Endodermal cell (in vitro differentiated cells): ENCODE data around the gene OLIG3. TPM values are rescaled to one million over a fixed set of nuclear protein-coding genes. Genes with fewer than 3 reads are reported as not detected.

Experiments
- DNase-seq: peaks from one replicate; pipeline ENCODE4 v3.0.0-alpha.2; 2017
- H3K27ac ChIP-seq: 2 replicates; pipeline ENCODE4 v1.5.1; 2013; ENCODE audit warnings: mild to moderate bottlenecking, low read depth, low read length, moderate library complexity
- H3K27me3 ChIP-seq: 2 replicates; pipeline ENCODE4 v1.6.1; 2013; ENCODE audit warnings: mild to moderate bottlenecking, low read length, moderate library complexity; ENCODE audit not compliant: insufficient read depth, control insufficient read depth, poor library complexity, severe bottlenecking
- H3K36me3 ChIP-seq: 2 replicates; pipeline ENCODE4 v1.7.0; 2013; ENCODE audit warnings: mild to moderate bottlenecking, low read length, moderate library complexity; ENCODE audit not compliant: control insufficient read depth, insufficient read depth
- H3K4me1 ChIP-seq: one replicate; pipeline ENCODE4 v1.7.0; 2013; ENCODE audit warnings: low read length; ENCODE audit not compliant: control insufficient read depth, insufficient read depth
- H3K4me3 ChIP-seq: 2 replicates; pipeline ENCODE4 v1.5.1; 2013; ENCODE audit warnings: mild to moderate bottlenecking, low read length, moderate library complexity
- H3K9ac ChIP-seq: 2 replicates; pipeline ENCODE4 v1.6.1; 2013; ENCODE audit warnings: mild to moderate bottlenecking, low read length, moderate library complexity; ENCODE audit not compliant: poor library complexity, severe bottlenecking; ENCODE audit errors: extremely low read depth
- H3K9me3 ChIP-seq: 2 replicates; pipeline ENCODE4 v1.6.1; 2013; ENCODE audit warnings: mild to moderate bottlenecking, low read length, moderate library complexity; ENCODE audit not compliant: control insufficient read depth
- H3K27ac Mint-ChIP-seq: 2 replicates; pipeline ENCODE4 v1.8.0; 2020; ENCODE audit warnings: mixed read lengths
- H3K27me3 Mint-ChIP-seq: 2 replicates; pipeline ENCODE4 v1.8.0; 2021; ENCODE audit warnings: mild to moderate bottlenecking, mixed read lengths; ENCODE audit not compliant: insufficient read depth
- H3K36me3 Mint-ChIP-seq: 2 replicates; pipeline ENCODE4 v1.8.0; 2020; ENCODE audit warnings: low read depth, mixed read lengths
- H3K4me1 Mint-ChIP-seq: 2 replicates; pipeline ENCODE4 v1.8.0; 2020; ENCODE audit warnings: mixed read lengths
- H3K4me3 Mint-ChIP-seq: 2 replicates; pipeline ENCODE4 v1.8.0; 2020; ENCODE audit warnings: mild to moderate bottlenecking, moderate library complexity, mixed read lengths
- H3K9me3 Mint-ChIP-seq: 2 replicates; pipeline ENCODE4 v1.8.0; 2020; ENCODE audit warnings: mild to moderate bottlenecking, mixed read lengths
- CTCF ChIP-seq: fragments of 200-600 bp; sonication (generic); conservative IDR thresholded peaks from 2 replicates; pipeline ENCODE4 v1.5.0; 2021; ENCODE audit warnings: antibody characterized with exemption, mild to moderate bottlenecking
- WGBS, 2 experiments: methylation state at CpG; one replicate each; pipeline versions ENCODE4 v1.1.5 to v1.1.7; 2013; ENCODE audit warnings: missing lambda C conversion rate in 2 of 2, mixed read lengths in 1 of 2; ENCODE audit not compliant: insufficient coverage in 1 of 2, insufficient read length in 1 of 2; 5-methylcytosine and 5-hydroxymethylcytosine counted together
- total RNA-seq, 2 donors: library from RNA; stranded (reverse); fragmentation: NEBNext Ultra II Directional in 1 of 2; extraction: Animal tissue kit (Norgen Biotek cat#: 25700) in 1 of 2; gene quantifications; 2 replicates in 1 of 2; 3 replicates in 1 of 2; pipeline ENCODE4 v1.2.1, GENCODE V29; 2021

OLIG3 gene
- total RNA-seq, 2 donors from 2014 or later = not detected

DNA sequence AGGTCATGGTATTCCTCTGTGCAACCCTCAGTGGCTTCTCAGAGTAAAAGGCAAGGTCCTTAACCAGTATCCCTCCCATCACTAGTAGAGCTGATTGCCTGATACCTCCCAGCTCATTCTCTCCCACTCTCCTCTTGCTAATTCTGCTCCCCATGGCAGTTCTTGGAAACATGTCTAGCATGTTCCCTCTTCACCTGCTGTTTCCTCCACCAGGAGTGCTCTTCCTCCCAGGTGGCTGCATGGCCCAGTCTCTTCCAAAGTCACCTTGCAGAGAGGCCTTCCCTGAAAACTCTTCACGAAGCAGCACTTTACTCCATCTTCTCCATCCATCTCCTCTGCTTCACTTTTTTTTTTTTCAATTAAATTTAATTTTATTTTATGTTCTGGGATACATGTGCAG is 36.2 kb upstream of the OLIG3 start:
- Mint-ChIP-seq H3K36me3 (no peaks in the 10 kb centered on the region), H3K27ac (no peak overlapping the region), H3K4me3 (no peak overlapping the region), H3K4me1 (peaks cover 7% of the 10 kb centered on the region), H3K27me3 (peaks cover 5% of the 10 kb centered on the region), H3K9me3 (peaks cover 10% of the 10 kb centered on the region)
- H3K27me3 ChIP-seq = no peaks in the 10 kb centered on the region
- no peak overlapping the region for H3K4me3 ChIP-seq
- no peak overlapping the region for H3K9ac ChIP-seq
- no peak overlapping the region for H3K27ac ChIP-seq
- WGBS, 2 experiments = 84 to 100% methylated on average over 1 of the region's 1 CpG
- peak; percentile 61 for DNase-seq
- TF ChIP-seq CTCF = peak; percentile 69
- no peaks in the 10 kb centered on the region for H3K36me3 ChIP-seq
- H3K9me3 ChIP-seq = peaks cover 11% of the 10 kb centered on the region
- peaks cover 4% of the 10 kb centered on the region for H3K4me1 ChIP-seq

- WGBS, 2 experiments = 63 to 72% methylated on average over 2 to 6 of the region's 7 CpGs
- TF ChIP-seq CTCF = no peak
- Histone ChIP-seq H3K9ac (no peak overlapping the region), H3K27ac (no peak overlapping the region), H3K9me3 (peaks cover 11% of the 10 kb centered on the region), H3K4me3 (no peak overlapping the region), H3K36me3 (no peaks in the 10 kb centered on the region), H3K4me1 (peaks cover 12% of the 10 kb centered on the region), H3K27me3 (peaks cover 14% of the 10 kb centered on the region)
- no peak for DNase-seq
- Mint-ChIP-seq H3K4me3 (no peak overlapping the region), H3K27ac (no peak overlapping the region), H3K4me1 (peaks cover 35% of the 10 kb centered on the region), H3K9me3 (peaks cover 10% of the 10 kb centered on the region), H3K27me3 (peaks cover 15% of the 10 kb centered on the region), H3K36me3 (no peaks in the 10 kb centered on the region)
Measured at GRCh38 chr6:137522831-137523230, 28.6 kb upstream of the OLIG3 start.

- WGBS, 2 experiments = 88 to 100% methylated on average over 1 to 2 of the region's 2 CpGs
- no peaks in the 10 kb centered on the region for H3K36me3 ChIP-seq
- Mint-ChIP-seq H3K27ac (no peak overlapping the region), H3K4me3 (no peak overlapping the region), H3K9me3 (peaks cover 10% of the 10 kb centered on the region), H3K27me3 (peaks cover 20% of the 10 kb centered on the region), H3K36me3 (no peaks in the 10 kb centered on the region), H3K4me1 (peaks cover 41% of the 10 kb centered on the region)
- H3K9me3 ChIP-seq = peaks cover 7% of the 10 kb centered on the region
- H3K4me3 ChIP-seq = no peak overlapping the region
- H3K27ac ChIP-seq = no peak overlapping the region
- peaks cover 13% of the 10 kb centered on the region for H3K4me1 ChIP-seq
- no peak for TF ChIP-seq CTCF
- no peak overlapping the region for H3K9ac ChIP-seq
- DNase-seq = no peak
- H3K27me3 ChIP-seq = peaks cover 19% of the 10 kb centered on the region
Measured at GRCh38 chr6:137522198-137522798, 28.1 kb upstream of the OLIG3 start.
